Neuron (in vitro differentiated cells): Measurements from ENCODE around the gene ALK.

Source experiments
- H2AFZ ChIP-seq: one replicate; pipeline ENCODE4 v1.6.1; 2013; ENCODE audit warnings: low read depth, mild to moderate bottlenecking, inconsistent platforms, low read length, moderate library complexity
- H3K27me3 ChIP-seq: one replicate; pipeline ENCODE4 v1.6.1; 2013; ENCODE audit warnings: low read length; ENCODE audit not compliant: insufficient read depth
- H3K36me3 ChIP-seq: one replicate; pipeline ENCODE4 v1.6.1; 2013; ENCODE audit warnings: low read length; ENCODE audit not compliant: insufficient read depth
- H3K4me1 ChIP-seq: one replicate; pipeline ENCODE4 v1.6.1; 2013; ENCODE audit warnings: low read length; ENCODE audit not compliant: insufficient read depth
- H3K4me3 ChIP-seq: 2 replicates; pipeline ENCODE4 v1.5.1; 2013; ENCODE audit warnings: mild to moderate bottlenecking, low read length, moderate library complexity
- H3K9me3 ChIP-seq: one replicate; pipeline ENCODE4 v1.6.1; 2013; ENCODE audit warnings: low read length

The ALK gene

DNA sequence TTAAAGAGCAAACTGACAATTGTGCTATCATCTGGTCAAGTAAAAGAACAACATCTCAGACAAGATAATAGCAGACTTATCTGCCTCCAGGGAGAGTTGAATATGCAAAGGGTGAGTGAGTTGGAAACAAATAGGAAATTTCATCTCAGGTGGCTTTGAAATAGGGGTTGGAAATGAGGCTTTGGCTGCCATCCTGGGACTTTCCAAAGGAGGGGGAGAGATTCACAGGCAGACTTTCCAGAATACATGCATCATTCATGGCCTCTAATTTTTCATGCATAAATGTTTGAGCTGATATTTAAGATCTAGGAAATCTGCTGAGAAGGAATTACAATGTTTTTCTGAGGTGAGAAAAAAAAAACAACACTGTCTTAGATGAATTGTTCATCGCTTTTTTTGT, 300.5 kb downstream of the ALK start:
- no peaks in the 10 kb centered on the region for H3K9me3 ChIP-seq
- no peaks in the 10 kb centered on the region for H3K27me3 ChIP-seq
- H3K36me3 ChIP-seq, result no peaks in the 10 kb centered on the region
- no peaks in the 10 kb centered on the region for H3K4me1 ChIP-seq
- H3K4me3 ChIP-seq, result no peak overlapping the region
- H2AFZ ChIP-seq, result no peak overlapping the region

DNA sequence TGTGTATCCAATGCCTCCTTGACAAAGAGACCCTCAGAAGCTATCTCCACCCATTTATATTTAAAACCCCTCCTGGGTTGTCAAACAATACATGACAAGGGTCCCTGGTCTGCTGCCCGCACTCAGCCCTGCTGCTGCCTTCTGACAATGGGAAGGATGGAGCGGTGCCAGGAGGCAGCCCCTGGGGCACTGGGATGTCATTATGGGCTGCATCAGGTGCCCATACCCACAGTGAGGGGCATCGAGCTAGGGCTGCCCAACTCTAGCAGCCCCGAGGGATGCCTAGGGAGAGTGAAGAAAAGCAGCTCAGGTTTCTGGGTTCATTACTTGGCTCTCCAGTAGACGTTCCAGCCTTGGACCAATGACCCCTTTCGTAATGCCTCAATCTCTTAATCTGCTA, 301.7 kb downstream of the ALK start:
- no peaks in the 10 kb centered on the region for H3K27me3 ChIP-seq
- H2AFZ ChIP-seq, result no peak overlapping the region
- no peaks in the 10 kb centered on the region for H3K9me3 ChIP-seq
- no peak overlapping the region for H3K4me3 ChIP-seq
- H3K36me3 ChIP-seq, result no peaks in the 10 kb centered on the region
- H3K4me1 ChIP-seq, result no peaks in the 10 kb centered on the region

DNA sequence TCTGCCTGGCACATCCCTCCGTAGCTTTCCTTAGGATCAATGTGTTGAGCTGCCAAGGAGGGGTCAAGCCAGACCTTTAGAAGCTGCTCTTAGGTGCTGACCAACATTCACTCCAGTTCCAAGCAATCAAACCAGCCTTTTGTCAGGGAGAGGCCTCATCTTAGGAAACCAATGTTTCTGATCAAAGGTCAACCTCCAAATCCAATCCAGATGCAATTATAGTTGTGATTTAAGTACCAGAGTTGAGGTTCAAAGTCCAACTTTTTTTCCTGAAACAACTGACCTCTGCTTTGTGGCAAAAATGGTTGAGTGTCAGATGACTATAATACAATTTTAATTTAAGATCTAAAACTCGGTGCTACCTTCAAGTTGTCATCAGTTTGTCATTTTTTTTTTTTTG, 303.4 kb downstream of the ALK start:
- H3K4me3 ChIP-seq, result no peak overlapping the region
- H3K27me3 ChIP-seq, result no peaks in the 10 kb centered on the region
- H3K9me3 ChIP-seq, result no peaks in the 10 kb centered on the region
- H3K36me3 ChIP-seq, result no peaks in the 10 kb centered on the region
- no peak overlapping the region for H2AFZ ChIP-seq
- no peaks in the 10 kb centered on the region for H3K4me1 ChIP-seq

DNA sequence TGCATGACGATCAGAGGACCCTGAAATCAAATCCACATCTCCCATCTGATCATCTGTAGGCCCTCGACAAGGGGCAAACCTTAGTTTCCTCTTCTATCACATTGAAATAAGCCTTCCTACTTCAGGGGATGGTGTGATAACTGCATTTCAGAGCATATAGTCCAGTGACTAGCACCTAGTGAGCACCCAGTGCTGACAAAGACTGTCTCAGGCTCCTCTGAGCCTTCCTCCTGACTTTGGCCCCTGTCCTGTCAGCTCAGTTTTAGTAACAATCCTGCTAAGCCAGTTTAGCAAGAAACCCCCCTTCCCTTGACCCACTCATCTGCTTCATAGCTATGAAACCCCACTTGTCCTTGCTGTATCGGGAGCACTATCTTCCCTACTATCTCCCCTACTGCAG, 304.0 kb downstream of the ALK start:
- Histone ChIP-seq H3K4me3 (no peak overlapping the region), H2AFZ (no peak overlapping the region), H3K4me1 (no peaks in the 10 kb centered on the region), H3K27me3 (no peaks in the 10 kb centered on the region), H3K9me3 (no peaks in the 10 kb centered on the region), H3K36me3 (no peaks in the 10 kb centered on the region)

DNA sequence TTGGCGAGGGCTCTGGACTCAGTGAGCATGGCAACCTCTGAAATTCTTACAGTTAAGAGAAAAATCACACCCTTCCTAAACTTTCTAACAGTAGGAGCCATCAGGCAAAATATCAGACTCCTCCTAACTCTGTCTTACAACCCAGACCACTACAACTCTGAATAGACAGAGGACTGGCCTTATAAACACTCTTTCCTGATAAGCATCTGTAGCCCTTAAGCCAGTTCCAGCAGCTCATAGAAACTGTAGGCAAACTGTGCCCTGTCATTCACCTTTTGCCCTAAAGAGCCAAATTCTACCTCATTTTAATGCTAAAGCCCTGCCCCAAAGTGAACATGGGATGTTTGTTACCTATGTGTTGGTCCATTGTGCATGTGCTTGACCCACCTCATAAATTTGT, 304.8 kb downstream of the ALK start:
- H3K4me1 ChIP-seq, result no peaks in the 10 kb centered on the region
- no peaks in the 10 kb centered on the region for H3K9me3 ChIP-seq
- H3K4me3 ChIP-seq, result no peak overlapping the region
- H3K36me3 ChIP-seq, result no peaks in the 10 kb centered on the region
- no peaks in the 10 kb centered on the region for H3K27me3 ChIP-seq
- no peak overlapping the region for H2AFZ ChIP-seq

DNA sequence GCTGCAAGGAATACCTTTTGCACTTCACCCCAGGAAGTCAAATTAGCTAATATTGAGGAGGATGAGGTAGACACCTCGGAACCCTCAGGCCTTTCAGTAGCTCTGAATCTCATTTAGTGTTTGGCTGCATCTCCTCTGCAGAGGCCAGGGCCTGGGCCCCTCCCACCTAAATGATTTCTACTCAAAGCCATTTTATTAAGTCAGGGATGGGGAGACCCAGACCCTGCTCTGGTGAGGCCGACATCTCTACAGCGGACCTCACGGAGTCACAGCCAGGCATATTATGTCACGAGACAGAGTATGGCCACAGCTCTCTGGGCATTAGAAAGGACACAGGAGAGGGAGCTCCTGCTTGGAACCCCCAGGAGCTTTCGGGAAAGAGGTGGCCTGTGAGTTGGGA, 305.5 kb downstream of the ALK start:
- Histone ChIP-seq H3K4me1 (no peaks in the 10 kb centered on the region), H3K4me3 (no peak overlapping the region)

DNA sequence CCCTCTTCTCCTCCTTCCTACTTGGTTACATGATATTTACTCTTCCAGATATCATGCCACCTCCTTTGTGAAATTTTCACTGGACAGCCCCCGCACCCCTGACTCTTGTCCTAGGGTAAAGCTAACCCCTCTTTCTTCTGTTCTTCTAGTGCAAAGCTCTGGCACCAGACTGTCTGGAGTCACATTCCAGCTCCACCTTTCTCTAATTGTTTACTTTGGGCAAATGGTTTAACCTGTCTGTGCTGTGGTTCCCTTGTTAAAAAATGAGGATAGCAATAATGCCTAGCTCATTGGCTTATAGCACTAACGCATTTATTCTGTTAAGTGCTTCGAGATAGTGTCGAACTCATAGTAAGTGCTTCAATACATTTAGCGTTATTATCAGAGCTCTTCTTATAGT, 306.2 kb downstream of the ALK start:
- Histone ChIP-seq H3K4me1 (no peaks in the 10 kb centered on the region), H3K27me3 (no peaks in the 10 kb centered on the region), H3K36me3 (no peaks in the 10 kb centered on the region), H3K9me3 (no peaks in the 10 kb centered on the region), H2AFZ (no peak overlapping the region), H3K4me3 (no peak overlapping the region)

More for the DNA sequence above, 305.5 kb downstream of the ALK start:
- Histone ChIP-seq H3K36me3 (no peaks in the 10 kb centered on the region), H3K27me3 (no peaks in the 10 kb centered on the region), H3K9me3 (no peaks in the 10 kb centered on the region), H2AFZ (no peak overlapping the region)

DNA sequence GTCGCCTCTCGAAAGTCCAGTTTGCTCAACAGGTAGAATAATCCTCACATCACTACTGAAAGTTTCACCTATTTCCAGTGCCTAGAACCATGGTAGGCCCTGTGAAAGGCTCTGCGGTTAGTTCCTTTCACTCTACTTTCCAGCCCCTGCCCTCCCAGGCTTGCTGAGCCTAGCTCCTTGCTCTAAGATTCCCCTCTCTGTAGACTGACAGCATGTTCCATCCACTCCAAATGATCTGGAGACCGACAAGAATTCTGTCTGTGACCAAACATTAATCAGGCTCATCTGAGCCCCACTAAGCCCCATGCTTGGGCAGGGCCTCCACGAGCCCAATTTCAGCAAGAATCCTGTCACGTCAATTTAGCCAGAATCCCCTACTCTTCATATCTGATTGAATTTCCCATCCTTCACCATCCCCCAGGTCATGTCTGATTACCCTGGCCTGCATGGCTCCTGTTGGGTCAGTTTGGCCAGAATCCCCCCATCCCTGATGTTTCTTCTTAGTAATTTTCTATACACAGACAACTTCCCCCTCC, 307.0 kb downstream of the ALK start:
- Histone ChIP-seq H3K4me1 (no peaks in the 10 kb centered on the region), H3K4me3 (no peak overlapping the region), H3K36me3 (no peaks in the 10 kb centered on the region), H3K27me3 (no peaks in the 10 kb centered on the region), H3K9me3 (no peaks in the 10 kb centered on the region), H2AFZ (no peak overlapping the region)

DNA sequence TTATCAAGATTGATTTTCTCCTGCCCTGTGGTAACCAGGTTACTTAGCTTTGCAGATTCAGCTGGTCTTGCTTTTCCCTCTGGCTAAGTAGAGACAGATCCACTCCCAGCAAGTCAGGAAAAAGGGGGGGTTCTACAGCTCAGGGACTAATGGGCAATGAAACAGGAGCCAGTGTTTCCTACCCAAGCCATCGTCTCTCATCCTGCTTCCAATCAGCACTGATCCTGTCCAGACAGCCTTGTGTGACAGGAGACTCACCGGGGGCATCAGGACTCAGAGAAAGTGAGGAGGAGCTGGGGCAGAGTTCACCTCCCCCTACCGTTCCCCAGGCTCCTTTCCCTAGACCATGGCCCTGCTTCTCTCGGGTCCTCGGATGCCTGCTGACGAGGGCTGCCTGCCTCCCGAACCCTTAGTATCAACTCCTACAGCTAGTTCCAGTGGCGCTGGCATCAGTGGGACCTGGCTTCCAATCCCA, 307.6 kb downstream of the ALK start:
- H3K9me3 ChIP-seq, result no peaks in the 10 kb centered on the region
- H3K27me3 ChIP-seq, result no peaks in the 10 kb centered on the region
- no peaks in the 10 kb centered on the region for H3K36me3 ChIP-seq
- no peak overlapping the region for H2AFZ ChIP-seq
- H3K4me1 ChIP-seq, result no peaks in the 10 kb centered on the region
- no peak overlapping the region for H3K4me3 ChIP-seq

DNA sequence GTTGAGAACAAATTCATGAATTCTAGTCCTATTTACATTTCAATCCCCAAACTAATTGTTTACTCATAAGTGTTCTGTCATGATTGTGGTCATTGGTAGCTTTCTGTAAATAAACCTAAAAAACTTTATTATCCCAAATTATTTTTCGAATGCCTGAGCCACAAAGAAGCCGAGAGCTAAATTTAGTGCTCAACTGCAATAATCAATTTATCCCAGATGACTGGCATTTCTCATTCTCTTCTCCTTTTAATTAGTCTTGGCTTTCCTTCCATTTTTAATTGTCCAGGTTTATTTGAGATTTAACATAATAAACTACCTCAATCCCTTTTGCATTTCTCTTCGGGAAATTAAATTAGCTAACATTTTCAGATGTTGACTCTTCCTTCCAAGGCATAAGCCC, 308.3 kb downstream of the ALK start:
- no peaks in the 10 kb centered on the region for H3K27me3 ChIP-seq
- no peak overlapping the region for H3K4me3 ChIP-seq
- no peak overlapping the region for H2AFZ ChIP-seq
- H3K36me3 ChIP-seq, result no peaks in the 10 kb centered on the region
- H3K4me1 ChIP-seq, result no peaks in the 10 kb centered on the region
- H3K9me3 ChIP-seq, result no peaks in the 10 kb centered on the region

DNA sequence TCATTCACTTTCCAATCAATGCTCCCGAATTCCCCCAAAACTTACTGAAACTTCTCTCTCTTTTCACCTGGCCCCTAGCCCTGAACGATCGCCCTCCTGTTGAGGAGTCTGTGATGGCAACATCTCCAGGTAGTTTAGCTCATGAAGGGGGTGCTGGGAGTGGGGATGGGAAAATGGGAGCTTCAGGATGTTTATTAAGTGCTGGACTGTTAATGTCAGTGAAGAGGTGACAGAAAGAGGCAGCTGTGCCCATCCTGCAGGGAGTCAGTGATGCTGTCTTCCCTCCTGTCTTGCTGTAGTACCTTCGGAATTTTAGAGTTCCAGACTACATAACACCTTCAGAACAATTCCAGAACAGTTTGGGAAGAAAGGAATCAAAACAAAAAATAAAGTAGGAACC, 308.8 kb downstream of the ALK start:
- no peak overlapping the region for H3K4me3 ChIP-seq
- no peak overlapping the region for H2AFZ ChIP-seq
- H3K9me3 ChIP-seq, result no peaks in the 10 kb centered on the region
- no peaks in the 10 kb centered on the region for H3K4me1 ChIP-seq
- no peaks in the 10 kb centered on the region for H3K27me3 ChIP-seq
- no peaks in the 10 kb centered on the region for H3K36me3 ChIP-seq

DNA sequence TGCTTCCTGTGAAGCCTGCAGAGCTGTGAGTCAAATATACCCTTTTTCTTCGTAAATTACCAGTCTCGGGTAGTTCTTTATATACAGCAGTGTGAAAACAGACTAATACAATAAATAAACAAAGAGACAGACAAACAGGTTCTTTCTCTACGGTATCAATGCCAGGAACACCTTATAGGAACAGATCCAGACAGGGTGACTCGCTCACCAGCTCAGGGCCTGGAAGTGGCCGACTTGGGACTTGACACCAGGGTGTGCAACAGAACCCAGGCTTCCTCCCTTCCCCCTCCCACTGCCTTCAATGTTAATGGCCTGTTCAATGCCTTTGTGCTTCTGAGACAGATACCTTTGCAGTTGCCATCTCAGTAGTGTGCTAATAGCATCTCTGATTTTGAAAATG, 309.5 kb downstream of the ALK start:
- H3K36me3 ChIP-seq, result no peaks in the 10 kb centered on the region
- no peak overlapping the region for H3K4me3 ChIP-seq
- no peak overlapping the region for H2AFZ ChIP-seq
- no peaks in the 10 kb centered on the region for H3K9me3 ChIP-seq
- H3K27me3 ChIP-seq, result no peaks in the 10 kb centered on the region
- H3K4me1 ChIP-seq, result no peaks in the 10 kb centered on the region

DNA sequence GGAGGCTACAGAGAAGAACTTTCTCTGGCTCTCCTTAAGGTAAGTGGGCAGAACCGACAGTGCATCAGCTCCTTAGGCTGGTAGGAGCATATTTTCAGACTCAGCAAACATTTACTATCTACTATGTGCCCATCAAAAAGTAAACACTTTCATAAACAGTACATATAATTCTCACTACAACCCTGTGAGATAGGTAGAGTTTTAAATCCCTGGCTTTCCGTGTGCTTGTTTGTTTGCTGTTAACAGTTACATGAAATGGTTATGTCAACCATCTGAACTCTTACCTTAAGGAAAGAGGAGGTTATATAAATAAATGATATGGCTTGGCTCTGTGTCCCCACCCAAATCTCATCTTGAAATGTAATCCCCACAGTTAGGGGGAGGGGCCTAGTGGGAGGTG, 310.1 kb downstream of the ALK start:
- Histone ChIP-seq H3K4me3 (no peak overlapping the region), H3K36me3 (no peaks in the 10 kb centered on the region), H3K27me3 (no peaks in the 10 kb centered on the region), H3K9me3 (no peaks in the 10 kb centered on the region), H3K4me1 (no peaks in the 10 kb centered on the region), H2AFZ (no peak overlapping the region)

DNA sequence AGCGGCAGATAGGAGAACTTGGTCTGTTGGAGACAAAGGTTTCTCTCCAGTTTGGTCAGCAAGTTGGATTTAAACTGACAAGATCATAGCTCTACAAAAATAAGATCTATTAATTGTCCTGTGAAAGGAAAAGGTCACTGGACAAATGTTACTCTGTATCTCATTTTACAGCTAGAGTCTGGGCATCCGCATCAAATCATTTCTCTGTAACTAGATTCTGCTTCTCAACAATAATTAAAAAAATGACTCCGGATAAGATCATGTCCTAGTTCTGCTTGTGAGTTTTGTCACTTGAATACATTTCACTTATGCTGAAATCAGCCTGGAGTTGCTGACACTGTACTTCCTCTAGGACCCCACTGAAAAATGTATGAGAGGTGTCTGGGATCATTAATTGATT, 310.8 kb downstream of the ALK start:
- H3K9me3 ChIP-seq, result no peaks in the 10 kb centered on the region
- H3K4me1 ChIP-seq, result peaks cover 4% of the 10 kb centered on the region
- H3K4me3 ChIP-seq, result no peak overlapping the region
- no peaks in the 10 kb centered on the region for H3K27me3 ChIP-seq
- no peaks in the 10 kb centered on the region for H3K36me3 ChIP-seq
- no peak overlapping the region for H2AFZ ChIP-seq
